GM23338 (cell line): ENCODE results near the gene CHST14. TPM values are rescaled to one million over a fixed set of nuclear protein-coding genes. Genes with fewer than 3 reads are reported as not detected.

Experiments used
- ATAC-seq: fragments of 200-7000 bp; cut with Tn5 transposase; 3 replicates; pipeline ENCODE4 v1.9.1; 2020
- DNase-seq: peaks from one replicate; pipeline ENCODE4 v3.0.0-alpha.2; 2015; ENCODE audit warnings: low spot score
- H2AFZ ChIP-seq: fragments of 200-600 bp; sonication (generic); 2 replicates; pipeline ENCODE4 v1.8.0; 2016; ENCODE audit warnings: antibody characterized with exemption, mild to moderate bottlenecking, moderate library complexity
- H3F3A ChIP-seq: fragments of 200-600 bp; sonication (generic); replicated peaks from 2 replicates; pipeline ENCODE4 v1.8.0; 2017; ENCODE audit warnings: antibody characterized with exemption, mixed run types, low read depth
- H3K27ac ChIP-seq: fragments of 200-600 bp; sonication (generic); 2 replicates; pipeline ENCODE4 v1.6.1; 2016; ENCODE audit warnings: low read depth
- H3K27me3 ChIP-seq: fragments of 200-600 bp; sonication (generic); 2 replicates; pipeline ENCODE4 v1.8.0; 2016; ENCODE audit warnings: mild to moderate bottlenecking, mixed run types, moderate library complexity; ENCODE audit not compliant: insufficient read depth
- H3K36me3 ChIP-seq: fragments of 200-600 bp; sonication (generic); 2 replicates; pipeline ENCODE4 v1.8.0; 2016; ENCODE audit warnings: mild to moderate bottlenecking; ENCODE audit not compliant: insufficient read depth
- H3K4me1 ChIP-seq: fragments of 200-600 bp; sonication (generic); 2 replicates; pipeline ENCODE4 v1.8.0; 2016; ENCODE audit warnings: mild to moderate bottlenecking, moderate library complexity; ENCODE audit not compliant: insufficient read depth
- H3K4me2 ChIP-seq: fragments of 200-600 bp; sonication (generic); 2 replicates; pipeline ENCODE4 v1.7.1; 2017; ENCODE audit warnings: mixed run types
- H3K4me3 ChIP-seq: fragments of 200-600 bp; sonication (generic); 2 replicates; pipeline ENCODE4 v1.6.1; 2016; ENCODE audit warnings: mixed run types
- H3K79me2 ChIP-seq: fragments of 200-600 bp; sonication (generic); replicated peaks from 2 replicates; pipeline ENCODE4 v1.8.0; 2017; ENCODE audit warnings: mild to moderate bottlenecking; ENCODE audit not compliant: insufficient read depth
- H3K9me2 ChIP-seq: fragments of 200-600 bp; sonication (generic); 2 replicates; pipeline ENCODE4 v1.8.0; 2017; ENCODE audit not compliant: insufficient read depth
- H4K20me1 ChIP-seq: fragments of 200-600 bp; sonication (generic); replicated peaks from 2 replicates; pipeline ENCODE4 v1.8.0; 2017; ENCODE audit warnings: mild to moderate bottlenecking; ENCODE audit not compliant: insufficient read depth
- H3K27ac Mint-ChIP-seq: 2 replicates; pipeline ENCODE4 v1.8.0; 2020; ENCODE audit warnings: inconsistent platforms, mild to moderate bottlenecking, moderate library complexity, mixed read lengths
- H3K27me3 Mint-ChIP-seq: 3 replicates; pipeline ENCODE4 v1.8.0; 2022; ENCODE audit warnings: low read depth, mild to moderate bottlenecking, moderate library complexity, mixed read lengths, inconsistent platforms; ENCODE audit not compliant: insufficient read depth, poor library complexity
- H3K36me3 Mint-ChIP-seq: 3 replicates; pipeline ENCODE4 v1.8.0; 2021; ENCODE audit warnings: low read depth, mild to moderate bottlenecking, inconsistent platforms, moderate library complexity, mixed read lengths
- H3K4me1 Mint-ChIP-seq: 3 replicates; pipeline ENCODE4 v1.8.0; 2020; ENCODE audit warnings: mild to moderate bottlenecking, inconsistent platforms, mixed read lengths
- H3K4me3 Mint-ChIP-seq: 3 replicates; pipeline ENCODE4 v1.8.0; 2021; ENCODE audit warnings: moderate library complexity, mild to moderate bottlenecking, inconsistent platforms, mixed read lengths
- H3K9me3 Mint-ChIP-seq: 3 replicates; pipeline ENCODE4 v1.8.0; 2020; ENCODE audit warnings: moderate library complexity, mild to moderate bottlenecking, inconsistent platforms, mixed read lengths
- CREB1 ChIP-seq: fragments of 250-450 bp; sonication (Bioruptor Pico); IDR thresholded peaks from 2 replicates; pipeline ENCODE4 v1.5.0; 2020; ENCODE audit warnings: low read depth, mild to moderate bottlenecking, moderate library complexity
- CTCF ChIP-seq, 2 experiments: fragments of 200-600 bp in 1 of 2; sonication (generic) in 1 of 2; conservative IDR thresholded peaks; 2 replicates each; pipeline versions ENCODE4 v1.5.1 to v1.6.1; 2016 to 2017; ENCODE audit warnings: antibody characterized with exemption in 2 of 2, low read depth in 2 of 2, mild to moderate bottlenecking in 2 of 2, moderate library complexity in 1 of 2
- ETS1 ChIP-seq: IDR thresholded peaks from 2 replicates; pipeline ENCODE4 v1.6.1; 2016; ENCODE audit warnings: antibody characterized with exemption
- EZH2 ChIP-seq: fragments of 200-600 bp; sonication (generic); IDR thresholded peaks from one replicate; pipeline ENCODE4 v1.8.0; 2017; ENCODE audit warnings: antibody characterized with exemption, mild to moderate bottlenecking, low read depth; ENCODE audit not compliant: unreplicated experiment
- EZH2phosphoT487 ChIP-seq: fragments of 200-600 bp; sonication (generic); IDR thresholded peaks from one replicate; pipeline ENCODE4 v1.8.1; 2018; ENCODE audit warnings: antibody characterized with exemption; ENCODE audit not compliant: unreplicated experiment
- JUNB ChIP-seq: IDR thresholded peaks from one replicate; pipeline ENCODE4 v1.6.1; 2016; ENCODE audit warnings: antibody characterized with exemption; ENCODE audit not compliant: unreplicated experiment
- NANOG ChIP-seq: IDR thresholded peaks from 2 replicates; pipeline ENCODE4 v1.6.1; 2016; ENCODE audit warnings: antibody characterized with exemption, borderline replicate concordance
- POLR2AphosphoS5 ChIP-seq: IDR thresholded peaks from 2 replicates; pipeline ENCODE4 v1.6.1; 2016; ENCODE audit warnings: antibody characterized with exemption, low read depth
- REST ChIP-seq: IDR thresholded peaks from one replicate; pipeline ENCODE4 v1.6.1; 2018; ENCODE audit warnings: antibody characterized with exemption; ENCODE audit not compliant: unreplicated experiment
- STAT1 ChIP-seq: IDR thresholded peaks from one replicate; pipeline ENCODE4 v1.6.1; 2016; ENCODE audit warnings: antibody characterized with exemption; ENCODE audit not compliant: unreplicated experiment
- ZNF114 ChIP-seq: fragments of 250-450 bp; sonication (Bioruptor Pico); IDR thresholded peaks from 2 replicates; pipeline ENCODE4 v1.5.0; 2020; ENCODE audit warnings: mild to moderate bottlenecking, moderate library complexity
- ZNF331 ChIP-seq: fragments of 250-450 bp; sonication (Bioruptor Pico); IDR thresholded peaks from 2 replicates; pipeline ENCODE4 v1.5.0; 2020; ENCODE audit warnings: low read depth, mild to moderate bottlenecking, moderate library complexity
- ZNF462 ChIP-seq: fragments of 250-450 bp; sonication (Bioruptor Pico); IDR thresholded peaks from 2 replicates; pipeline ENCODE4 v1.5.0; 2020; ENCODE audit warnings: mild to moderate bottlenecking, moderate library complexity
- polyA plus RNA-seq: library from polyadenylated mRNA; unstranded; fragments of >200 nt; fragmentation: Nextera tagmentation; extraction: Ambion mirVana; gene quantifications from 2 replicates; pipeline ENCODE4 v1.2.1, GENCODE V29; 2016
- total RNA-seq: library from RNA; depleted of rRNA; stranded (reverse); fragments of >200 nt; shearing (Covaris generic); gene quantifications from 2 replicates; pipeline ENCODE4 v1.2.3, GENCODE V29; 2014

Gene CHST14
- total and polyA plus RNA-seq, 2 experiments from 2014 or later, result 8.4 to 15.6 TPM

- H3K4me3 Mint-ChIP-seq, result no peak overlapping the region
- DNase-seq (no peak), ATAC-seq (no peak)
- no peak overlapping the region for H3K27ac Mint-ChIP-seq
- no peaks in the 10 kb centered on the region for H3F3A ChIP-seq
- no peaks in the 10 kb centered on the region for H3K36me3 ChIP-seq
- peaks cover 84% of the 10 kb centered on the region for H4K20me1 ChIP-seq
- peaks cover 28% of the 10 kb centered on the region for H3K27me3 Mint-ChIP-seq
- no peaks in the 10 kb centered on the region for H3K9me3 Mint-ChIP-seq
- H3K27ac ChIP-seq, result no peak overlapping the region
- H3K4me1 Mint-ChIP-seq, result peaks cover 74% of the 10 kb centered on the region
- H2AFZ ChIP-seq, result no peak overlapping the region
- H3K79me2 ChIP-seq, result peaks cover 100% of the 10 kb centered on the region
- no peaks in the 10 kb centered on the region for H3K27me3 ChIP-seq
- no peak for TF ChIP-seq NANOG
- no peak for TF ChIP-seq ZNF114 (CRISPR knock-in tag)
- TF ChIP-seq EZH2, result no peak
- no peak for TF ChIP-seq ETS1
- no peak for TF ChIP-seq POLR2AphosphoS5
- TF ChIP-seq ZNF462 (CRISPR knock-in tag), result no peak
- no peak for TF ChIP-seq REST
- no peak for TF ChIP-seq CTCF (conservative IDR thresholded peaks at IDR 0.05; ENCODE audit: low read depth in 2 of 2)
- TF ChIP-seq EZH2phosphoT487, result no peak
- no peak for TF ChIP-seq CREB1 (CRISPR knock-in tag)
- no peak for TF ChIP-seq JUNB
- TF ChIP-seq ZNF331 (CRISPR knock-in tag), result no peak
- TF ChIP-seq STAT1, result no peak
- H3K4me1 ChIP-seq, result peaks cover 64% of the 10 kb centered on the region
- no peaks in the 10 kb centered on the region for H3K9me2 ChIP-seq
- peaks cover 30% of the 10 kb centered on the region for H3K36me3 Mint-ChIP-seq
- no peak overlapping the region for H3K4me2 ChIP-seq
- no peak overlapping the region for H3K4me3 ChIP-seq
These were observed 22.4 kb upstream of the CHST14 start for GRCh38 chr15:40448354-40448753.
